Lung (tissue), 12 donors: ENCODE data around the gene FBN2. TPM values are rescaled to one million over a fixed set of nuclear protein-coding genes. Genes with fewer than 3 reads are reported as not detected.

Experiments
- ATAC-seq: fragments of 200-7000 bp; cut with Tn5 transposase; one replicate; pipeline ENCODE4 v1.9.1; 2020; ENCODE audit warnings: moderate number of reproducible peaks; ENCODE audit not compliant: insufficient read depth, low FRiP score
- DNase-seq, 3 donors: peaks; one replicate each; pipeline ENCODE4 v3.0.0-alpha.2; 2013 to 2017
- H3K27ac ChIP-seq, 2 donors: one replicate each; pipeline ENCODE4 v1.5.1; 2013; ENCODE audit warnings: mild to moderate bottlenecking in 2 of 2, moderate library complexity in 2 of 2, control low read depth in 1 of 2, inconsistent platforms in 1 of 2, low read depth in 1 of 2, low read length in 1 of 2
- H3K27me3 ChIP-seq, 3 donors: one replicate each; pipeline ENCODE4 v1.5.1; 2013; ENCODE audit warnings: low read length in 2 of 3; ENCODE audit not compliant: control insufficient read depth in 3 of 3, insufficient read depth in 3 of 3
- H3K36me3 ChIP-seq, 4 donors: one replicate each; pipeline ENCODE4 v1.5.1; 2013; ENCODE audit warnings: low read length in 4 of 4, mild to moderate bottlenecking in 1 of 4, moderate library complexity in 1 of 4; ENCODE audit not compliant: control insufficient read depth in 4 of 4, insufficient read depth in 4 of 4
- H3K4me1 ChIP-seq, 5 donors: one replicate each; pipeline ENCODE4 v1.5.1; 2013; ENCODE audit warnings: low read length in 5 of 5, mild to moderate bottlenecking in 2 of 5, moderate library complexity in 1 of 5; ENCODE audit not compliant: control insufficient read depth in 5 of 5, insufficient read depth in 5 of 5
- H3K4me3 ChIP-seq: one replicate; pipeline ENCODE4 v1.5.1; 2013; ENCODE audit warnings: mild to moderate bottlenecking, control low read depth, moderate library complexity
- H3K9ac ChIP-seq, 2 donors: one replicate each; pipeline ENCODE4 v1.5.1; 2013; ENCODE audit warnings: low read length in 2 of 2, control low read depth in 1 of 2; ENCODE audit not compliant: insufficient read depth in 1 of 2
- H3K9me3 ChIP-seq, 4 donors: one replicate each; pipeline ENCODE4 v1.5.1; 2013; ENCODE audit warnings: low read length in 3 of 4, mild to moderate bottlenecking in 1 of 4, moderate library complexity in 1 of 4; ENCODE audit not compliant: control insufficient read depth in 4 of 4, insufficient read depth in 3 of 4
- WGBS, 2 donors: extraction: QIAGEN DNeasy Blood & Tissue Kit; methylation state at CpG; one replicate each; pipeline ENCODE4 v1.1.7; 2013; 5-methylcytosine and 5-hydroxymethylcytosine counted together
- polyA plus RNA-seq, 2 donors: library from polyadenylated mRNA; stranded (reverse); fragments of 200-250 nt; gene quantifications; one replicate each; pipeline ENCODE4 v1.2.1, GENCODE V29; 2013
- total RNA-seq, 2 donors: library from RNA; depleted of rRNA in 1 of 2; stranded (reverse); fragments of >200 nt in 1 of 2; gene quantifications; one replicate each; pipeline ENCODE4 v1.2.1, GENCODE V29; 2014 to 2021
- TF ChIP-seq, protein P1 (sequence below): IDR thresholded peaks from 2 replicates; pipeline ENCODE4 v1.5.1; 2012; ENCODE audit warnings: mild to moderate bottlenecking; ENCODE audit errors: control extremely low read depth, extremely low read depth
- donor health status: control.
- donor health status: control.
- donor health status: Bipolar disorder and iron deficiency.
- donor health status: healthy.
- donor health status: DM: yes; HTN: yes; CAD: no.

The FBN2 gene
- total and polyA plus RNA-seq, 4 donors: 0.06 to 13.1 (median 1.1) TPM

DNA sequence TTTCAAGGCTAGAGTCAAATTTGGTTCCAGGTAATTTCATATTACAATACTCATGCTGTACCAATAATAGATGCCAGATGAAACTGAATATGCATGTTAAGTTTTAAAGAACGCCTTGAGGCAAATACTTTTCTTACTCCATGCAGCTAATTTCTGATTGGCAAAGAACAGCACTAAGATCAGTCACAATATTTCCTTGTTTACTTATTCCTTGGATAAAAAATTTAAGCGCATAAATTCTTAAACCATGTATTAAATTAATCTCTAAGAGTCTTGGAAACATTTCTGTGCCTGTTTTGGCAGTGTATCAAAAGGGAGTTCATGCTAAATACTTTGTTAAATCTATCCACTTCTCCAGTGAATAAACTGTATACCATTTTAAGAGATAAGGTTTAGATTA, 281.0 kb downstream of the FBN2 start:
- H3K27ac ChIP-seq: no peak overlapping the region
- peaks cover 0 to 10% (median 5%) of the 10 kb centered on the region in 4 donors for H3K36me3 ChIP-seq
- DNase-seq (peak in 2 of 3 donors; percentile 43 to 57), ATAC-seq (no peak)
- peaks cover 0 to 11% (median 0%) of the 10 kb centered on the region in 5 donors for H3K4me1 ChIP-seq
- no peak overlapping the region for H3K9ac ChIP-seq
- peaks cover 0 to 3% (median 0%) of the 10 kb centered on the region in 4 donors for H3K9me3 ChIP-seq
- WGBS, 2 donors: 54 to 78% methylated on average over 2 of the region's 2 CpGs
- no peak overlapping the region for H3K4me3 ChIP-seq
- TF ChIP-seq, protein P1, sequence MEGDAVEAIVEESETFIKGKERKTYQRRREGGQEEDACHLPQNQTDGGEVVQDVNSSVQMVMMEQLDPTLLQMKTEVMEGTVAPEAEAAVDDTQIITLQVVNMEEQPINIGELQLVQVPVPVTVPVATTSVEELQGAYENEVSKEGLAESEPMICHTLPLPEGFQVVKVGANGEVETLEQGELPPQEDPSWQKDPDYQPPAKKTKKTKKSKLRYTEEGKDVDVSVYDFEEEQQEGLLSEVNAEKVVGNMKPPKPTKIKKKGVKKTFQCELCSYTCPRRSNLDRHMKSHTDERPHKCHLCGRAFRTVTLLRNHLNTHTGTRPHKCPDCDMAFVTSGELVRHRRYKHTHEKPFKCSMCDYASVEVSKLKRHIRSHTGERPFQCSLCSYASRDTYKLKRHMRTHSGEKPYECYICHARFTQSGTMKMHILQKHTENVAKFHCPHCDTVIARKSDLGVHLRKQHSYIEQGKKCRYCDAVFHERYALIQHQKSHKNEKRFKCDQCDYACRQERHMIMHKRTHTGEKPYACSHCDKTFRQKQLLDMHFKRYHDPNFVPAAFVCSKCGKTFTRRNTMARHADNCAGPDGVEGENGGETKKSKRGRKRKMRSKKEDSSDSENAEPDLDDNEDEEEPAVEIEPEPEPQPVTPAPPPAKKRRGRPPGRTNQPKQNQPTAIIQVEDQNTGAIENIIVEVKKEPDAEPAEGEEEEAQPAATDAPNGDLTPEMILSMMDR: no peak
- no peaks in the 10 kb centered on the region for H3K27me3 ChIP-seq

DNA sequence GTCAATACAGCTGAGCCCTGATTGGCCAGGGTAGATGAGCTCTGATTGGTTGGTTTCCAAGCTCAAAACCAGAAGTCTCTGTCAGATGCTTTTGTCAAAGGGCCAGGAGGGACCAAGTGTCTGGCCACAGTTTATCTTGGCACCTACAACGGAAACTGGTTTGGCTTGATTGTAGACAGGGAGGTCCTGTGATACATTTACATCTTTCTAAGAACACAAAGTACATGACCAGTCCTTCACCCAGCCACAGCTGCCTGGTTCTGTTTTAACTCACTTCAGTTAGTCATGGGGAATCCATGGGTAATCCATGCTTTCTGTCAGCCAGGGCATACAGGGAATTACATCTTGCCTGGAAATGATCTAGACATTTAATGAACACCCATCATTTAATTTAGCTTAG, 283.3 kb downstream of the FBN2 start:
- peaks cover 0 to 5% (median under 1%) of the 10 kb centered on the region in 4 donors for H3K36me3 ChIP-seq
- ATAC-seq: no peak
- TF ChIP-seq, protein P1: no peak

DNA sequence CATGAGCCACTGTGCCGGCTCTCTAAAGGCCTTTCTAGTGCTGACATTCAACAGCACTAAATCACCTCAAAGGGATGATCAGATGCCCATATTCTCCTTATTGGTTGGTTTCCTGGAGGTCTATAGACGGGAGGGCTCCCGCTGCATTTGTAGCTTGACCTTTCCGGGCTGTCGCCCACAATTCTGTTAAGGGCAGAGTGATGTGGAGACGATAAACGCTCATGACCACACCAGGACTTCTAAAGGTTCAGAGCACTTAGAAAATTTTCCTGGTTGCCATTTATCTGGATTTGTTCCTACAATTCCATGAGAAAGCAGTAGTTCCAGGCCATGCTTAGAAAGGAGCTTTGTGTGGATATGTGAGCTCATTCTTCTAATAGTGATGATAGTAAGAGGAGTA, 284.2 kb downstream of the FBN2 start:
- H3K9ac ChIP-seq: no peak overlapping the region
- no peak overlapping the region for H3K4me3 ChIP-seq
- WGBS, 2 donors: 96 to 97% methylated on average over 7 of the region's 7 CpGs
- no peaks in the 10 kb centered on the region for H3K27me3 ChIP-seq
- DNase-seq: no peak
- ATAC-seq: no peak
- no peak overlapping the region for H3K27ac ChIP-seq
- H3K4me1 ChIP-seq: peaks cover 0 to 11% (median 0%) of the 10 kb centered on the region in 5 donors
- peaks cover 0 to 5% (median under 1%) of the 10 kb centered on the region in 4 donors for H3K36me3 ChIP-seq
- peaks cover 0 to 3% (median 0%) of the 10 kb centered on the region in 4 donors for H3K9me3 ChIP-seq
- TF ChIP-seq, protein P1: no peak

More for the DNA sequence above, 283.3 kb downstream of the FBN2 start:
- H3K27ac ChIP-seq: no peak overlapping the region
- H3K4me3 ChIP-seq: no peak overlapping the region
- 64 to 83% methylated on average over 1 of the region's 1 CpG for WGBS, 2 donors
- H3K4me1 ChIP-seq: peaks cover 0 to 11% (median 0%) of the 10 kb centered on the region in 5 donors
- H3K9ac ChIP-seq: no peak overlapping the region
- no peaks in the 10 kb centered on the region for H3K27me3 ChIP-seq
- peaks cover 0 to 3% (median 0%) of the 10 kb centered on the region in 4 donors for H3K9me3 ChIP-seq
- no peak for DNase-seq

DNA sequence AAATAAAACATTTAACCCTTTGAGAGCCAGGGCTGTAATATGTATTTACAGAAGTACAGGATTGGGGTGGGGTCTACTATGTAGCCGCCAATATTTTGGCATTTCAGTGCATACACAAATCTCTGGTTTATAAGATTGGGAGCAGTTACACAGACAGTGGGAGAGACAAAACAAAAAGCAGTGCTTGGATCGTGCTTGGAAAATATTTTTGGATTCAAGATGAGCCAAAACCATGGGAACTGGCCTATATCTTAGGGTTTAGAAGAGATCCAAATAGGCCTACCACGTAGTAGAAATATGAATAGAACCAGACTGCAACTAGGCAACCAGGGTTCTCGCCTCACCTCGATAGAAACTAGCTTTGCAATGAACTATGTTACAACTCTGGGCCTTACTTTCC, 284.9 kb downstream of the FBN2 start:
- H3K4me1 ChIP-seq: peaks cover 0 to 11% (median 0%) of the 10 kb centered on the region in 5 donors
- DNase-seq (no peak), ATAC-seq (no peak)
- H3K36me3 ChIP-seq: no peaks in the 10 kb centered on the region
- WGBS, 2 donors: 86 to 90% methylated on average over 5 of the region's 5 CpGs
- H3K27ac ChIP-seq: no peak overlapping the region
- H3K4me3 ChIP-seq: no peak overlapping the region
- H3K9ac ChIP-seq: no peak overlapping the region
- TF ChIP-seq, protein P1: no peak
- no peaks in the 10 kb centered on the region for H3K27me3 ChIP-seq
- H3K9me3 ChIP-seq: peaks cover 0 to 3% (median 0%) of the 10 kb centered on the region in 4 donors
